CD4-positive, alpha-beta T cell treated with Interleukin-6 for 4 hours (primary cell): ENCODE data around the gene HERC2.
"Not testable (repeated sequence)": the region's sequence is repeated elsewhere in the genome, so short reads cannot be mapped to it uniquely, and the experiment has no call there.

Experiments
- DNase-seq: peaks from one replicate; pipeline ENCODE4 v3.0.0-alpha.2; 2020; ENCODE audit warnings: mixed read lengths

The HERC2 gene

GRCh38 chr15:28221696-28222095 lies 100.3 kb downstream of the HERC2 start:
- not testable (repeated sequence) for DNase-seq

- no peak for DNase-seq
Measured at GRCh38 chr15:28219116-28219515, 102.9 kb downstream of the HERC2 start.

GRCh38 chr15:28216946-28217546 lies 104.9 kb downstream of the HERC2 start:
- DNase-seq, result not testable (repeated sequence)

- DNase-seq, result not testable (repeated sequence)
Measured at GRCh38 chr15:28215521-28215920, 106.5 kb downstream of the HERC2 start.

- DNase-seq, result not testable (repeated sequence)
Measured at GRCh38 chr15:28214006-28214790, 107.8 kb downstream of the HERC2 start.

GRCh38 chr15:28213393-28213792 lies 108.6 kb downstream of the HERC2 start:
- not testable (repeated sequence) for DNase-seq

GRCh38 chr15:28208583-28208982 lies 113.4 kb downstream of the HERC2 start:
- DNase-seq, result no peak

- DNase-seq, result not testable (repeated sequence)
Measured at GRCh38 chr15:28205640-28206039, 116.3 kb downstream of the HERC2 start.

GRCh38 chr15:28203055-28203828 lies 118.7 kb downstream of the HERC2 start:
- not testable (repeated sequence) for DNase-seq

- DNase-seq, result not testable (repeated sequence)
Measured at GRCh38 chr15:28202124-28202523, 119.9 kb downstream of the HERC2 start.

GRCh38 chr15:28198215-28198614 lies 123.8 kb downstream of the HERC2 start:
- DNase-seq, result not testable (repeated sequence)

GRCh38 chr15:28197694-28198093 lies 124.3 kb downstream of the HERC2 start:
- DNase-seq, result not testable (repeated sequence)

- DNase-seq, result not testable (repeated sequence)
Measured at GRCh38 chr15:28196581-28196980, 125.4 kb downstream of the HERC2 start.

- DNase-seq, result no peak
Measured at GRCh38 chr15:28192772-28193171, 129.2 kb downstream of the HERC2 start.

GRCh38 chr15:28191832-28192231 lies 130.1 kb downstream of the HERC2 start:
- DNase-seq, result no peak

- DNase-seq, result no peak
Measured at GRCh38 chr15:28190391-28191174, 131.4 kb downstream of the HERC2 start.

GRCh38 chr15:28185148-28185895 lies 136.7 kb downstream of the HERC2 start:
- DNase-seq, result no peak

- no peak for DNase-seq
Measured at GRCh38 chr15:28184166-28184565, 137.8 kb downstream of the HERC2 start.

GRCh38 chr15:28182731-28183130 lies 139.2 kb downstream of the HERC2 start:
- DNase-seq, result no peak

- no peak for DNase-seq
Measured at GRCh38 chr15:28182216-28182615, 139.8 kb downstream of the HERC2 start.

- DNase-seq, result no peak
Measured at GRCh38 chr15:28181366-28181765, 140.6 kb downstream of the HERC2 start.

GRCh38 chr15:28179270-28179669 lies 142.7 kb downstream of the HERC2 start:
- no peak for DNase-seq
